H9 (cell line): ENCODE measurements around the gene CSNK1G1. TPM values are rescaled to one million over a fixed set of nuclear protein-coding genes. Genes with fewer than 3 reads are reported as not detected.

Source experiments
- DNase-seq: peaks from one replicate; pipeline ENCODE4 v3.0.0-alpha.2; 2017
- H2AFZ ChIP-seq: one replicate; pipeline ENCODE4 v1.6.1; 2013; ENCODE audit warnings: mild to moderate bottlenecking, low read length, control low read depth, moderate library complexity
- H2AK5ac ChIP-seq: 2 replicates; pipeline ENCODE4 v1.6.1; 2013; ENCODE audit warnings: low read length, control low read depth, mixed read lengths; ENCODE audit not compliant: insufficient read length
- H2BK120ac ChIP-seq: one replicate; pipeline ENCODE4 v1.6.1; 2013; ENCODE audit warnings: low read depth, mild to moderate bottlenecking, low read length, control low read depth, inconsistent platforms; ENCODE audit not compliant: poor library complexity, severe bottlenecking
- H2BK12ac ChIP-seq: 2 replicates; pipeline ENCODE4 v1.6.1; 2013; ENCODE audit warnings: low read length, control low read depth, mixed read lengths, low read depth; ENCODE audit not compliant: insufficient read length
- H2BK15ac ChIP-seq: 2 replicates; pipeline ENCODE4 v1.6.1; 2013; ENCODE audit warnings: low read depth, low read length, control low read depth
- H2BK20ac ChIP-seq: one replicate; pipeline ENCODE4 v1.6.1; 2013; ENCODE audit warnings: low read depth, mild to moderate bottlenecking, low read length, control low read depth, inconsistent platforms; ENCODE audit not compliant: poor library complexity, severe bottlenecking
- H2BK5ac ChIP-seq: 2 replicates; pipeline ENCODE4 v1.6.1; 2013; ENCODE audit warnings: low read length, control low read depth, mixed read lengths; ENCODE audit not compliant: insufficient read length
- H3K14ac ChIP-seq: 2 replicates; pipeline ENCODE4 v1.6.1; 2013; ENCODE audit warnings: low read length, control low read depth; ENCODE audit not compliant: insufficient read depth
- H3K18ac ChIP-seq: 2 replicates; pipeline ENCODE4 v1.6.1; 2013; ENCODE audit warnings: low read depth, mild to moderate bottlenecking, mixed read lengths, low read length, control low read depth; ENCODE audit not compliant: insufficient read length
- H3K23ac ChIP-seq: 2 replicates; pipeline ENCODE4 v1.6.1; 2013; ENCODE audit warnings: low read length, control low read depth, mixed read lengths, low read depth; ENCODE audit not compliant: insufficient read length
- H3K23me2 ChIP-seq: 2 replicates; pipeline ENCODE4 v1.6.1; 2013; ENCODE audit warnings: low read depth, mild to moderate bottlenecking, mixed read lengths, low read length, control low read depth; ENCODE audit not compliant: insufficient read length, poor library complexity, severe bottlenecking
- H3K27ac ChIP-seq: 2 replicates; pipeline ENCODE4 v1.5.1; 2013; ENCODE audit warnings: low read length, control low read depth, mixed read lengths, low read depth; ENCODE audit not compliant: insufficient read length
- H3K27me3 ChIP-seq: 2 replicates; pipeline ENCODE4 v1.6.1; 2013; ENCODE audit warnings: low read length, control low read depth, inconsistent platforms; ENCODE audit not compliant: insufficient read depth
- H3K4ac ChIP-seq: 2 replicates; pipeline ENCODE4 v1.6.1; 2013; ENCODE audit warnings: low read depth, mild to moderate bottlenecking, control low read depth, inconsistent platforms, low read length, moderate library complexity
- H3K4me1 ChIP-seq: 2 replicates; pipeline ENCODE4 v1.6.1; 2013; ENCODE audit warnings: low read length, control low read depth, inconsistent platforms; ENCODE audit not compliant: insufficient read depth
- H3K4me2 ChIP-seq: 2 replicates; pipeline ENCODE4 v1.6.1; 2013; ENCODE audit warnings: low read length, control low read depth, mixed read lengths; ENCODE audit not compliant: insufficient read length, insufficient read depth
- H3K56ac ChIP-seq: 2 replicates; pipeline ENCODE4 v1.6.1; 2013; ENCODE audit warnings: low read depth, mild to moderate bottlenecking, mixed read lengths, low read length, control low read depth; ENCODE audit not compliant: insufficient read length
- H3K79me1 ChIP-seq: 2 replicates; pipeline ENCODE4 v1.6.1; 2013; ENCODE audit warnings: low read depth, mild to moderate bottlenecking, moderate library complexity, low read length, control low read depth, inconsistent platforms; ENCODE audit not compliant: insufficient read depth, poor library complexity, severe bottlenecking
- H3K79me2 ChIP-seq: 2 replicates; pipeline ENCODE4 v1.6.1; 2013; ENCODE audit warnings: low read length, control low read depth, inconsistent platforms; ENCODE audit not compliant: insufficient read depth
- H3K9ac ChIP-seq: 2 replicates; pipeline ENCODE4 v1.6.1; 2013; ENCODE audit warnings: low read length, control low read depth, mixed read lengths; ENCODE audit not compliant: insufficient read length; ENCODE audit errors: extremely low read depth
- H3K9me3 ChIP-seq: one replicate; pipeline ENCODE4 v1.6.1; 2013; ENCODE audit warnings: low read depth, low read length, inconsistent platforms; ENCODE audit not compliant: control insufficient read depth
- H3T11ph ChIP-seq: one replicate; pipeline ENCODE4 v1.6.1; 2013; ENCODE audit warnings: mild to moderate bottlenecking, low read length, control low read depth, inconsistent platforms
- H4K20me1 ChIP-seq: one replicate; pipeline ENCODE4 v1.6.1; 2013; ENCODE audit not compliant: control insufficient read depth, insufficient read length, insufficient read depth
- H4K5ac ChIP-seq: 2 replicates; pipeline ENCODE4 v1.6.1; 2013; ENCODE audit warnings: low read depth, mild to moderate bottlenecking, mixed read lengths, low read length, control low read depth; ENCODE audit not compliant: insufficient read length
- H4K8ac ChIP-seq: replicated peaks from 2 replicates; pipeline ENCODE4 v1.6.1; 2013; ENCODE audit warnings: low read length, control low read depth, mixed read lengths, low read depth; ENCODE audit not compliant: insufficient read length
- H4K91ac ChIP-seq: 2 replicates; pipeline ENCODE4 v1.6.1; 2013; ENCODE audit warnings: low read depth, mild to moderate bottlenecking, moderate library complexity, mixed read lengths, low read length, control low read depth; ENCODE audit not compliant: insufficient read length
- H3K27ac Mint-ChIP-seq, 3 experiments: 2 replicates in 2 of 3; 3 replicates in 1 of 3; pipeline ENCODE4 v1.8.0; 2020 to 2021; ENCODE audit warnings: mixed read lengths in 3 of 3, mild to moderate bottlenecking in 1 of 3, moderate library complexity in 1 of 3
- H3K27me3 Mint-ChIP-seq: 2 replicates; pipeline ENCODE4 v1.8.0; 2021; ENCODE audit warnings: low read depth, mild to moderate bottlenecking, moderate library complexity, mixed read lengths
- H3K36me3 Mint-ChIP-seq, 3 experiments: 2 replicates in 2 of 3; 3 replicates in 1 of 3; pipeline ENCODE4 v1.8.0; 2020 to 2021; ENCODE audit warnings: low read depth in 3 of 3, mixed read lengths in 3 of 3; ENCODE audit not compliant: insufficient read depth in 1 of 3
- H3K4me1 Mint-ChIP-seq, 2 experiments: 2 replicates each; pipeline ENCODE4 v1.8.0; 2020; ENCODE audit warnings: mixed read lengths in 2 of 2
- H3K4me3 Mint-ChIP-seq, 2 experiments: 2 replicates in 1 of 2; 3 replicates in 1 of 2; pipeline ENCODE4 v1.8.0; 2020 to 2021; ENCODE audit warnings: mild to moderate bottlenecking in 2 of 2, mixed read lengths in 2 of 2, moderate library complexity in 1 of 2
- H3K9me3 Mint-ChIP-seq, 2 experiments: 2 replicates in 1 of 2; 3 replicates in 1 of 2; pipeline ENCODE4 v1.8.0; 2020; ENCODE audit warnings: mild to moderate bottlenecking in 2 of 2, mixed read lengths in 2 of 2, moderate library complexity in 1 of 2
- CTCF ChIP-seq: fragments of 200-600 bp; sonication (generic); conservative IDR thresholded peaks from 3 replicates; pipeline ENCODE4 v1.8.0; 2021; ENCODE audit warnings: antibody characterized with exemption, mild to moderate bottlenecking
- WGBS: extraction: QIAGEN DNeasy Blood & Tissue Kit; methylation state at CpG from one replicate; pipeline ENCODE4 v1.1.7; 2013; ENCODE audit warnings: missing lambda C conversion rate, low lambda C conversion rate, mixed read lengths; ENCODE audit not compliant: insufficient read length; ENCODE audit errors: extremely low coverage; 5-methylcytosine and 5-hydroxymethylcytosine counted together
- total RNA-seq: library from RNA; stranded (reverse); gene quantifications from 2 replicates; pipeline ENCODE4 v1.2.1, GENCODE V29; 2021

The CSNK1G1 gene
- total RNA-seq, 1 experiment from 2014 or later: 17.1 TPM

- Histone ChIP-seq H3K23ac (no peak overlapping the region), H4K5ac (no peak overlapping the region), H3K14ac (no peak overlapping the region), H4K8ac (no peak overlapping the region), H3K27me3 (no peaks in the 10 kb centered on the region), H3K9ac (no peak overlapping the region), H2AK5ac (no peak overlapping the region), H3K4ac (no peak overlapping the region), H3K79me2 (no peaks in the 10 kb centered on the region), H4K20me1 (no peaks in the 10 kb centered on the region), H3K18ac (no peak overlapping the region), H2BK12ac (no peak overlapping the region), H3K56ac (no peak overlapping the region), H3K27ac (no peak overlapping the region), H2BK20ac (no peak overlapping the region), H3K79me1 (no peaks in the 10 kb centered on the region), H3K4me1 (no peaks in the 10 kb centered on the region), H2BK120ac (no peak overlapping the region), H3T11ph (no peak overlapping the region), H4K91ac (no peak overlapping the region), H3K9me3 (no peaks in the 10 kb centered on the region), H3K23me2 (peaks cover 6% of the 10 kb centered on the region), H3K4me2 (peak overlapping the region; percentile 41), H2BK15ac (no peak overlapping the region), H2BK5ac (no peak overlapping the region), H2AFZ (no peak overlapping the region)
- Mint-ChIP-seq H3K4me3 (peak overlapping the region; percentile 42 to 84), H3K4me1 (peaks cover 19 to 22% of the 10 kb centered on the region in 2 experiments), H3K9me3 (no peaks in the 10 kb centered on the region), H3K27ac (peak overlapping the region in 1 of 3 experiments; percentile 90; a peak in 2 of 7 replicates), H3K27me3 (peaks cover 25% of the 10 kb centered on the region), H3K36me3 (peaks cover 21 to 43% (median 42%) of the 10 kb centered on the region in 3 experiments)
- peak; percentile 95 for DNase-seq
- TF ChIP-seq CTCF: peak; percentile 99
- no CpG with 5 or more reads among the region's 12 CpGs for whole genome bisulfite sequencing
Observed at GRCh38 chr15:64153480-64154367, 202.2 kb downstream of the CSNK1G1 start.
